HG02642 (cell line): ENCODE results near the gene PRDM16.
"Not testable (repeated sequence)": the region's sequence is repeated elsewhere in the genome, so short reads cannot be mapped to it uniquely, and the experiment has no call there.

ENCODE experiments used
- ATAC-seq: cut with Tn5 transposase; IDR thresholded peaks from one replicate; pipeline ENCODE4 v1.9.1; 2021; ENCODE audit warnings: mild to moderate bottlenecking; ENCODE audit not compliant: unreplicated experiment, poor library complexity

The PRDM16 gene

DNA sequence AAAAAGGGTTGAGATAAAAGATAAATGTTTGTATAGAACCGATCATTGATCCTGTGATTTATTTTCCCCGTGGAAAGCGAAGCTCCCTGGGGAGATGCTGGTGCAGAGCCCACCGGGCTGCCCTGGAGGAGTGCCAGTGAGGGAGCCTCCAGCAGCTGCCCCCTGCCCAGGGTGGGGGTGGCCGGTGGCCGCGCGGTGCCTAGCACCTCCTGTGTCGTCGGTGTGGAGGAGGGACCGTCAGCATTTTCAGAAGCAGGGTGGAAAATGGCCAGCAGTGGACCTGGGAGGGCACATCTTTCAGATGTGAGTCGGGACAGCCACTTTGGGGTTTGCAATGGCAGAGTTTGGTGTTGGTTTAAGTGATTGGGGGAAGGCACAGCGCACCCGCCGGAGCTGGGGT, 164.0 kb downstream of the PRDM16 start:
- ATAC-seq: no peak

DNA sequence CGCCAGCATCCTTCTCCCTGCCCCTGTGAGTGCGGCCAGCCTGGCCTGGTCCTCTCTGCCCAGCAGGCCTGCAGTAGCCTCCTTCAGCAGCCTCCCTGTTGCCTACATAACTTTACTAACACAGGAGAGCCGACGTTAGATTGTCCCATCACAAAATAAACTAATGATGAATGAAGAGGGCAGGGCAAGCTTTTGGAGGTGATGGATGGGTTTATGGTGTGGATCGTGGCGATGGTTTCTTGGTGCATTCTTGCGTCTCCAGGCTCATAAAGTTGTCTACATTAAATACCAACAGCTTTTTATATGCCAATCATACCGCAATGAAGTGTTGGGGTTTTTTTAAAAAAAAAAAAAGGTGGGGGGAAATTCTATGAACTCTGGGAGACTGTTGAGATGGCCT, 164.5 kb downstream of the PRDM16 start:
- ATAC-seq: no peak

DNA sequence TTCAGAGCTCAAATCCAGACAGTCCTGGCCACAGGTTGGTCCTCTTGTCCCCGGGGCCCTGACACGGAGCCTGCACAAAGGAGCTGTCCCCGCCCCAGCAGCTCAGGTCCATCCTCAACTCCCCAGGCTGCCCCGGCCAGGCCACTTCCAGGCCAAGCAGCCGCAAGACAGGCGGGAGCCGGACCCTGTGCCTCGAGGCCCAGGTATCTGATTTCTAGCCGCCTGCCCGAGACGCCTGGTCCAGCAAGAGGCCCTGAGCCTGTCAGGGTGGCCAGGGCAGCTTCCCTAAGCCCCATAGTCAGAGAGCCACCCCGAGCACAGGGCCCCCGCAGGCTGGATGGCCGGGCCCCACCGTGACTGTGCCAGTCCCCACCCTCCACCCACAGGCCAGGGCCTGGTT, 165.3 kb downstream of the PRDM16 start:
- no peak for ATAC-seq

DNA sequence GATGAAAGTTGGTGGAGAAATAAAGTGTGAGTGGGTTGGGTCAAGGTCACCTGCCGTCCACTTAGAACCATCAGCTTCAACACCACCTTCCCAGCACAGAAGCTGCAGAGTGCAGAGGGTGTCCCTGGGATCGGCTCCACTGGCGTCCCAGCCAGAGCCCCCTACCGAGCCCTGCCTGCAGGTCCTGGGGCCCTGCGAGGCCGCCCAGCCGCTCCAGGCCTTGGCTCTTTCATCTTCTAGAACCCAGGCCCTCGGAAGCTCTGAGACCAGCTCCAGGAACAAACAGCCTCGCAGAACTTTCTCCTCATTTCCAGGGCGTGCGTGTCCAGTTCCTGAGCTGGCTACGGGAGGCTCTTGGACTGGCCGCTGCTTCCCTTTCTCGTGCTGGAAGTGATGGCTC, 166.0 kb downstream of the PRDM16 start:
- ATAC-seq: no peak

DNA sequence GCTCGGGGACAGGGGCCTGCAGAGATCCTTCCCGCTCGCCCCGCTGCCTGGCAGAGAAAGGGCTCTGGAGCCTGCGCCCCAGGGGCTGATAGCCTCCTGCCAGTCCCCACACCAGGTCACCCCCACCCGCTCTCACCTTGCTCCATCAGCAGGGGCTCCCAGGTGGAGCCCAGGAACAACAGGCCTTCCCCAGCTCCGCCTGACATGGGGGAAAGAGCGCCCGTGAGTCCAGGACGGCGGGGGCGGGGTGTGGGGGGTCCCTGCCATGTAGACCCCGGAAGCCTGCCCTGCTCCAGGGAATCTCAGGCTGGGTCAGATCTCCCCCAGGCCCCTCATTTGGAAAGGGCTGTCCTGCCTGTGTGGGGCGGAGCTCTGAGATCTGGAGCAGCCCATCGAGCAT, 166.5 kb downstream of the PRDM16 start:
- ATAC-seq: no peak

DNA sequence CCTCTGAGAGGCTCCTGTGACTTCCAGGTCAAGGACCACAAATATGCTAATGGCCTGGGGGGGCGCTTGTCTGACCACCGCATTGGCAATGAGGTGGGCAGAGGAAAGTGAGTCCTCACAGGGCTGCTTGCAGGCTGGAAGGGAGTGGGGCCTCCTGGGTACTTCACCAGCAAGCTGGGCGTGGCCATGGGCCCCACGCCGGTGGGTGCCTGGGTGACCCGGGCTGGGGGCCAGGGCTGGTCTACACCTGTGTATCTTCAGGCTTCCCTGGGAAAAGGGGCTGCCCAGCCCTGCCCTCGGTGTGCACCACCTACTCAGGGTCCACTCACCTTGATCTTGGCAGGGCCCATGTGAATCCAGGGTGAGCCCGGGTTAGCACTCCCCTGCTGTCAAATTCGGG, 167.4 kb downstream of the PRDM16 start:
- no peak for ATAC-seq

DNA sequence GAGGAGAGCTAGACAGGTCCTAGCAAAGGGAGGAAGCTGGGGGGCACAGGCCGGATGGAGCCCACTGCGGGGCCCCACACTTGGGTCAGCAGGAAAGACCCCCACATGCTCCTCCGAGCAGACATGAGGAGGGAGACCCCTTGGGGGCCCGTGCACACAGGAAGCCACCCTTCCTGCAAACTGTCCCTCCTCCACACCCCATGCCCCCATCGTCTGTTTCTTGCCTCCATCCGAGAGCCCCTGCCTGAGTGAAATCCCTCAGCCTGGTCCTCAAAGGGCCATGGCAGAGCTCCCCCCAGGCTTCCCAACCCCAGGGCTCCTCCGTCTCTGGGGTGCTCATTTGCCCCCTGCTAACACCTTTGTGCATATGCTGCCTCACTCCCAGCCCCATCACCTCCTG, 168.0 kb downstream of the PRDM16 start:
- no peak for ATAC-seq

DNA sequence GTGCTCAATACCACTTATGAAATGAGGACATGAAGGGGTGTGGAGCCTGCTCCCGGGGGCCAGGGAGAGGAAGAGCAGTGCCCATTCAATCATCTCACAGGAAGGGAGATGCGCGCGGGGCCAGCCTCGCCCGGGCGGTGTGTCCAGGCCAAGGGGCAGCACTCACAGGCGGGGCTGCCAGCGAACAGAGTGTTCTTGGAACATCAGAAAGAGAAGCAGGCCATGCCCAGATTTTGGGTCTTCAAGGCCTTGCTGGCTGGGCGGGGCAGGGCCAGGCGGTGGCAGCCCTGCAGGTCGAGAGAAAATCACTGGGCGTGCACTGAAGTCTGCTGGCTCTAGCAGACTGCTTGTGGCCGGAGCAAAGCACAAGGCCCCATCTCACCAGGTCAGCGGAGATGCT, 168.6 kb downstream of the PRDM16 start:
- ATAC-seq: no peak

DNA sequence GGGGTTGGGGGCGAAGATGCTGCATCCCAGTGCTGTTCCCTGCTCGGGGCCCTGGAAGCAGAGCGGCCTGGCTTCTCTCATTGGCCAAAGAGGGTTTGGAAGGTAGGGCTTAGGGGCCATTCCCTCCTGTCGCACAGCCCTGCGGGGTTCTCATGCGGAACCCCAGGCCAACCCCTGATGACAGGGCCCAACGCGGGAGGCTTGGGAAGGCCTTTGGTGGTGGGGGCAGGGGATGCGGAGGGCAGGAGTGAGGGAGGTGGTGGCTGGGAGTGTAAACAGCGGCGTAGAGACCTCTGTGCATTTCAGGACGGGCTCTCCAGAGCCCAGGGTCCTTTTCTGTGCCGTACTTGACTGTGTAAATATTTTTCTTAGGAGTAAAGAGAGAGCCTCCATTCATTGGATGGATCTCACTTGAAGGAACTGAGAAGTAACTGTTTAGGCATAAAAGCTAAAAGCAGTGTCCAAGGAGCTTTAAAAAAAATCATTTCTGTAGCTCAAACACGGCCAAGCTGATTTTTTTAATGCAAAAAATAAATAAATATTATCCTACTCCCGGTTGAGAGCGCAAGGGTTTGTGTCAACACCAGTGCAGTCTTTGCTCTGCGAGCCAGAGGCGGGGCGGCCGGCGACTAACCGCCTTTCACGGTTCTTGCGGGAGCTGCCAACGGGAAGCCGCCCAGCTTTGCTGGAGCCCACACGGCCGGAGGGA, 169.1 kb downstream of the PRDM16 start:
- ATAC-seq: no peak

DNA sequence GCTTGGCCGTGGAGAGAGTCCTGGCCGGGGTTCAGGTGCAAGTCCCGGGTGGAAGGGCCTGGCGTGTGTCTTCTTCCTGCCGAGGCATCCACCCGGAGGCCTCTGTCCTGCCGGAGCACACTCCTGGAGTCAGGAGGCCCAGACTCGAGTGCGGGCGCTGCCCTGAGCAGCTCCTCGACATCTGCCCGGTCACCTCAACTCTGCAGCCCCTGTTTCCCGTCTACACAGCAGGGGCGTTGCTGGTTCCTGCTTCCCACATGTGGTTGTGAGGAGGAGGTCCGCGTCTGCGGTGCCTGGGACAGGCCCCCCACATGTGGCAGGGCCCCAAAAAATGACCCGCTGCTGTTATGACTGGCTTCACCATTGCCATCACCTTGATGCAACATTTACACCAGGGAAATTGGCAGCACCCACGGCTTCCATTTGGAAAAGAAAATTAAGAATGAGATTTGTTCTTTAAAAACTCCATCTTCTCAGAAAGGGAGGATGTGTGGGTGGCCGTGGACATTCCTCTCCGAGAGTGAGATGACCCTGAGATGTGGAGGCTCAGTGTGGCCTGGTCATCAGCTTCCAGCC, 169.8 kb downstream of the PRDM16 start:
- no peak for ATAC-seq

DNA sequence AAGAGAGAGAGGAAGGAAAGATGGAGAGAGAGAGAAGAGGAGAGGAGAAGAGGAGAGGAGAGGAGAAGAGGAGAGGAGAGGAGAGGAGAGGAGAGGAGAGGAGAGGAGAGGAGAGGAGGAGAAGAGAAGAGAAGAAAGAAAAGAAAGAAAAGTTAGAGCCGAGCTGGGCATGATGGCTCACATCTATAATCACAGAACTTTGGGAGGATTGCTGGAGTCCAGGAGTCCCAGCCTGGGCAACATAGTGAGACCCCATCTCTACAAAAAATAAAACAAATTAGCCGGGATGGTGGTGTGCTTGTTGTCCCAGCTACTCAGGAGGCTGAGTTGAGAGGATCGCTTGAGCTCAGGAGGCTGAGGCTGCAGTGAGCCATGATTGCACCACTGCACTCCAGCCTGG, 171.0 kb downstream of the PRDM16 start:
- ATAC-seq: not testable (repeated sequence)

DNA sequence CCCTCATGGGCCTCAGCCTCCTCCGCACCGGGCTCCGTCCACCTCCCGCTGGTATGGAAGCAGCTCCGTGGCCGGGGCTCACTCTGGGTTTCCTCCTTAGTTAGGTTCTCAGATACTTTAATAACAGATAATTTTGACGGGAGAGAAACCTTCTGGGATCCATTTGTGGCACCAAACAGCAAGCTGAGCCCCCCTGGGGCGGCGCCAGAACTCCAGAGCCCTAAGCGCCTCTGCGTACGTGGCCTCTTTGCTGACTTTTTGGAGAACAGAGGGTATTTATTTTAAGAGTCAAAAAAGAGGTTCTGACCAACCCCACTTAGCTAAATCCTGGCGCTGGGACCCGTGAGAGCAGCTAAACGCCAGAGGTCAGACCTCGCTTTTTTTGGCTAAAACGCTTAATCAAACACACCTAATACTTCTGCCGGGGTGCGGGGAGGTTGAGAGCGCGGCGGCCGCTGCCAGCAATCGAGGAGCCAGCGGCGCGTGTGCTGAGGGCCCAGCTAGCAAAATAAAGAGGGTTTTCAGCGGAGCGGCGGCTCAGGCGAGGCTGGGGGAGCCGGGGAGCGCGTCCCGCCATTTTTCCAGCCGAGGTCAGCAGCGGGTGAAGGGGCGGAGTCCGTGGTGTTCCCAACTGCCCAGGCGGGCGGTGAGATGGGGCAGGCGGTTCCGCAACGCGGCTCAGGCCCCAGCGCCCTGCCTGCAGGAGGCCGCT, 171.7 kb downstream of the PRDM16 start:
- ATAC-seq: no peak

DNA sequence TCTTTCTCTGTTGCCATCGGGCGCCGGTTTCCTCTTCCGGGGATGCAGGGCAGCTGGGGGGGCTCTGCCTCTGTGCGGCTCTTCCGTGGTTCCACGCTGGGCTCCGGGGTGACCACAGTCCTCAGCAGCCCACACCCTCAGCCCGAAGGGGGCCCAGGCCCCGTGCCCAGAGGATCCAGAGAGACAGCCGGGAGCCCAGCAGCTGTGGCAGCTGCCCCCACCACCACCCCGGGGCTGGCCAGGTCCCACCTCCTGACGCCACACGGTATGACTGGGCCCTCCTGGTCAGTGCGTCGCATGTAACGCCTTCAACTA, 172.2 kb downstream of the PRDM16 start:
- ATAC-seq: no peak

DNA sequence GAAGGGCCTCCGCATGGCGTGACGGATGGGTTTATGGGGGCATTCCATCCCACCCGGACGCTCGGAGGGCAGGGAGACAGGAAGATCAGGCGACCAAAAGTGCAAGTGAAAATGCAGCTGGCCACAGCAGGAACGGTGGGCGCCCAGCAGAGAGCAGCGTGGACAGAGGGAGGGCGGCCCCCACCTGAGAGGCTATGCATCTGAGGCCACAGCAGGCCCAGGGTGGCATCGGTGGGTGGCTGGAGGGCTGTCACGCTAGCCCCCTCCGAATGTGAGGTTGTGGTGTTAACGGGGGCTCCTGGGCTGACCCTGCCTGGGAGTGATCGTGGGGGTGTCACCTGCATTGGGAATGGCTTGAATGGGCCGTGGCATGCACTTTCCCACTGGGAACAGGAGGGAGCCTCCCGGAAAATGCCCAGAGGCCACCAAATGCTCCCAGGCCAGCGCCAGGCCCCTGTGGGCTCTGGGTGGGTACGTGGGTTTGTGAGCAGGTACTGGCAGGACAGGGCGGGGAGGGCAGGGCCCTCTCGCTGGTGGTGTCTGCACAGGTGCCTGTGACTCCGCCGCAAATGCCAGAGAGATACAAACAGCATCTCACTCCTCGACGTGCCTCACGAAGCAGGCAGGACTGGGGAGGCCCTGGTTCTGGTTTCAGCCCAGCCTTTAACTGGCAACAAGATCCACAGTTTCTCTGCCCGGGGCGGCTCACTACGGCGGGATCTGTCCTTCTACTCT, 172.8 kb downstream of the PRDM16 start:
- ATAC-seq: no peak

DNA sequence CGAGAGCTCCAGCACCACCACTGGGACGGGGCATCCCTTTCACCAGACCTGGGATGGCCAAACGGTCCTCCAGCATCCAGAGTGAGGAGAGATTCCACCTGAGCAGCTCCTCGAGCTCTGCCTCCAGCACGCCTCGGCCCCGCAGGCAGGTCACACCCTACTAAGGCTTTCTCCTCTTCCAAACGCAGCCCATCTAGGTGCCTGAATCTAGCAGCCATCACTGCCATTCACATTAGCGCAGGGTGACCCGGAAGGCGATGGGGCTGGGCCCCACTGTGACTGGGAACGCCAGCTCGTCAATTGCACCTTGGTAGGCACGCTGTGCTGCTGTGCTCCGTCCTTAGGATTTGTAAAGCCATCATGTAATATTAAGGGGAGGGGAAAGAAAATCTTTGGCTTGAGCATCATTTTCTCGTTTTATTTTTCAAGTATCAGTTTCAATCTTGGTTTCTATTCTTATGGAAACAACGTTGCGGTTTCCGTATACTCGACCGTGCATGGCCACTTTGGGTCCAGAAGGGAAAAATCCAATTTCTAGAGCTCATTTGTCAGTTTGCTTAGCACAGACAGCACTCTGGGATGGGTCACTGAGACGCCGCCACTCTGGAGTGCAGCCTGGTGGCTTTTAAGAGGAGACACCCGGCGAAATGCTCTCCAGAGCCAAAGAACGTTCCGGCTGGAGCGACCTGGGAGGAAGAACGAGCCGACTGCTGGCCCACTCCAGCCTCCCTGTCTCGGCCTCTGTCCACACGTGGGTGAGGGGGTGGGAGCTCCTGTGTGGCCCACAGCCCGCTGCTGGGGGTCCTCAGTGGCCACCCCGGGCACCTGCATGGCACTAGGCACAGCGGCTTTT, 173.6 kb downstream of the PRDM16 start:
- ATAC-seq: no peak

DNA sequence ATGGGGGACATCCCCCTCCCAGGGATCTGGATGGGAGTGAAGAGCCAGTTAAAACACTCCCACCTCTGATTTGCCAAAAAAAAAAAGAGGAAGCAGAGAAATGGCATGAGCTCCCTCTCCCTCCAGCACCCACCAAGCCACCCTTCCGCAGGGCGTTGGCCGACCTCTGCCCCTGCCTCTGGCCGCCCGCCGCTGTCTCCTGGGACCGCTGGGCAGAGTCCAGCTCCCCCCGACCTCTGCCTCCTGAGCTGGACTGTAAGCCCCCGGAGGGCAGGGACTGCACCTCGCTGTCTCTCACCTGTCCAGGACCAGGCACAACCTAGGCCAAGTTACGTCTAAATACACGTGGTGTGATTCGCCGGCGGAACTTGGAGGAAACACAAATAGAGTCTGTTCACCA, 174.3 kb downstream of the PRDM16 start:
- no peak for ATAC-seq

DNA sequence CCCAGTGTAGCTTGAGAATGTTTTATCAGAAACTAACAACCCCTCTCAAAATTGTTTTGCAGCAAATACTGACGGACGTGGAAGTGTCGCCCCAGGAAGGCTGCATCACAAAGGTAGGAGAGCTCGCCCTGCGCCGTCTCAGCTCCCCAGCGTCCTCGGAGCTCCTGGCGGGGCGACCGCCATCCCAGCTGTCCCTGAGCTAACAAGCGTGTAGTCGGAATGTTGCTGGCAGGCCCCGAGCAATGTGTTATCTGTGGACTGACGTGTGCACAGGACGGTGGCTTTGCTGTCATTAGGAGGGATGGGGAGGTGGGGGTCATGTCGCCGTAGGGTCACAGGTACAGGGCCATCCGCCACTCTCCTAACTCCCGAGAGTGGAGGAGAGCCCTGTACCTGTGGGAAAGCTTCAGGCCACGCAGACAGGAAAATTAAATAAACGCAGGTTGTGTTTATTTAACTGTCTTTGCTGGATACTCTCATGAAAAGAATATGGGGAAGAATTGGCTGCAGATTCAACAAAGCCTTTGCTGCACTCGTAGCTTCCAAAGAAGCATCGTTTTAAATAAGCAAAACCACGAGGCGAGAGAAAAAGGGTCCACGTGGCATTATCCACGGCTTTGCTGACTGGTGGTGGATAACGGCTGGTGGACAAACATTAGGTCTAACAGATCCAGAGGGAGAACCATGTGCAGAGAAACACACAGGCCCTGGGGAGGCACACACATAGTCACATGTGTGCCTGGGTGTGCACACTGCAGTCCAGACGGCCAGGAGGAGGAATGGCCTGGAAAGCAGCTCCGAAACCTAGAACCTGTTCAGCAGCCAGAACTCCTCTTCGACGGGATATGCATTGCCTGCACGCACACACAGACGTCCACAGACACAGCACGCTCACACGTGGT, 175.3 kb downstream of the PRDM16 start:
- no peak for ATAC-seq

DNA sequence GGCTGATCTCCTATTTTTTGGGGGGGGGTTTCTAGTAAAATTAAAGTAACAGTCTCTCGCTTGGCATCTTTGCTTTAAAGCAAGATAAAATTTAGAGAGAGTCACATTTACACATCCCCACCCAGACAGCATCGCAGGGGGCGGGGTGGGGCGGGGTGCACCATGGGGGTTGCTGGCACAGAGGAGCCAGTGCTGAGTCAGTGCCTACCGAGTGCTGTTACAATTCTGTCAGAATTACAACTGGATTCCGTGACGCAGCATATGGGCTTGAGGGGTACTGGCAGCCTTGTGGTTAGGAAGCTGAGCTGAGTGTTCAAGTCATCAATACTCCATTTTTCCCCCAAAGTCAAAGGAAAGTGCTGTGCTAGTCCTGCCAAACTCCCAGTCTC, 175.9 kb downstream of the PRDM16 start:
- ATAC-seq: no peak

DNA sequence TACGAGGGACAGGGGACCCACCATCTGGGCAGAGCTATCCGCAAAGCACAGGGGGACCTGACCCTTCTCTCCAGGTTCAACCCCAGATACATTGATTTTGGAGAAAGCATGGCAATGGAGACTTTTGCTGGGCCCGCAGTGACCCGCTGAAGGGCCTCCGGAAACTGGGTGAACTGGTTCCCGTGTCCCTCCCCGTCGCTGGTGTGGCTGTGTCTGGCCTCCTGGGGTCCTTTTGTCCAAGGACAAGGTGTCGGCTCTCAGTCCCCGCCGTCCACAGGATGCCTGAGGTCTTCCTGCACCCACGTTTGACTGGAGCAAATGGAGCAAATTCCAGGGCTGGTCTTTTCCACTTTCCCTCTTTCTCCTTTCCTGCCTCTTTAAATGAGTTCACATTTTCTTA, 176.3 kb downstream of the PRDM16 start:
- ATAC-seq: no peak
